Gastroesophageal sphincter (tissue), 3 donors: Measurements from ENCODE around the gene ST8SIA5.

Source experiments
- EP300 ChIP-seq: sonication (generic); formaldehyde crosslinking; IDR thresholded peaks from one replicate; pipeline ENCODE4 v1.6.1; 2017; ENCODE audit warnings: antibody characterized with exemption, mild to moderate bottlenecking
- POLR2A ChIP-seq, 2 donors: fragments of 450-650 bp; IDR thresholded peaks; one replicate each; pipeline ENCODE4 v1.6.1; 2017; ENCODE audit warnings: antibody characterized with exemption in 2 of 2, mild to moderate bottlenecking in 2 of 2, moderate library complexity in 1 of 2
- POLR2AphosphoS5 ChIP-seq: sonication (generic); formaldehyde crosslinking; IDR thresholded peaks from one replicate; pipeline ENCODE4 v1.6.1; 2017; ENCODE audit warnings: antibody characterized with exemption
- TF ChIP-seq, protein P1 (sequence below), 4 experiments: fragments of 200-600 bp in 2 of 4; fragments of 450-650 bp in 2 of 4; sonication (generic) in 1 of 4; IDR thresholded peaks; one replicate each; pipeline ENCODE4 v1.5.1; 2017 to 2019; ENCODE audit warnings: antibody characterized with exemption in 4 of 4, mild to moderate bottlenecking in 2 of 4, moderate library complexity in 2 of 4

DNA sequence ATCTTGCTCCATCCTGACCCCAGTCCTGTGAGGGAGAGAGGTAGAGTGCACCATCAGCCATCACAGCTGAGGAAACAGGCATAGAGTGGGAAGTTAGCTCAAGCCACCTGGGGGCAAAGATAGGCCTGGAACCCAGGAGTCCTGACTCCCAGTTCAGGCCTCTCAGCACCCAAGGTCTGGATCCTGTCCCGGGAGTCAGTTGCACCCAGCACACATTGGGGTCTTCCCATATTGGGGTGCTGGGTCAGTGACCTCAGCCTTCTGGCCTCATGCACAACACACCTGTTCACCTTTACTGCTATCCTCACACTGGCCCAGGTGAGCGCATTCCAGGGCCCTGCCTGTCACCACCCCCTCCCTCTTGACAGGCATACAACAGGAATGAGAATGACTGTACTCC lies 24.7 kb downstream of the ST8SIA5 start:
- TF ChIP-seq, protein P1, sequence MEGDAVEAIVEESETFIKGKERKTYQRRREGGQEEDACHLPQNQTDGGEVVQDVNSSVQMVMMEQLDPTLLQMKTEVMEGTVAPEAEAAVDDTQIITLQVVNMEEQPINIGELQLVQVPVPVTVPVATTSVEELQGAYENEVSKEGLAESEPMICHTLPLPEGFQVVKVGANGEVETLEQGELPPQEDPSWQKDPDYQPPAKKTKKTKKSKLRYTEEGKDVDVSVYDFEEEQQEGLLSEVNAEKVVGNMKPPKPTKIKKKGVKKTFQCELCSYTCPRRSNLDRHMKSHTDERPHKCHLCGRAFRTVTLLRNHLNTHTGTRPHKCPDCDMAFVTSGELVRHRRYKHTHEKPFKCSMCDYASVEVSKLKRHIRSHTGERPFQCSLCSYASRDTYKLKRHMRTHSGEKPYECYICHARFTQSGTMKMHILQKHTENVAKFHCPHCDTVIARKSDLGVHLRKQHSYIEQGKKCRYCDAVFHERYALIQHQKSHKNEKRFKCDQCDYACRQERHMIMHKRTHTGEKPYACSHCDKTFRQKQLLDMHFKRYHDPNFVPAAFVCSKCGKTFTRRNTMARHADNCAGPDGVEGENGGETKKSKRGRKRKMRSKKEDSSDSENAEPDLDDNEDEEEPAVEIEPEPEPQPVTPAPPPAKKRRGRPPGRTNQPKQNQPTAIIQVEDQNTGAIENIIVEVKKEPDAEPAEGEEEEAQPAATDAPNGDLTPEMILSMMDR (IDR thresholded peaks at IDR 0.05): no peak
- no peak for TF ChIP-seq POLR2AphosphoS5
- TF ChIP-seq POLR2A (IDR thresholded peaks at IDR 0.05): no peak
- TF ChIP-seq EP300: no peak
